HepG2 (cell line): ENCODE measurements around the gene SLC38A3. TPM values are rescaled to one million over a fixed set of nuclear protein-coding genes. Genes with fewer than 3 reads are reported as not detected.

Source experiments
- AGO2 ChIP-seq: fragments of 200-400 bp; formaldehyde crosslinking; optimal IDR thresholded peaks from 2 replicates; pipeline ENCODE3; 2017; ENCODE audit warnings: mild to moderate bottlenecking, low read depth, low read length, moderate library complexity
- DMAP1 ChIP-seq: IDR thresholded peaks from 2 replicates; pipeline ENCODE4 v1.6.1; 2016
- EP300 ChIP-seq, 3 experiments: sonication (generic) in 1 of 3; formaldehyde crosslinking in 1 of 3; IDR thresholded peaks; 2 replicates each; pipeline versions ENCODE4 v1.5.1 to v1.6.1; 2011 to 2020; ENCODE audit warnings: low read depth in 2 of 3, low read length in 2 of 3, borderline replicate concordance in 1 of 3, improper control_type of control experiment in 1 of 3, mild to moderate bottlenecking in 1 of 3, missing genetic modification reagents in 1 of 3, moderate library complexity in 1 of 3
- HMG20A ChIP-seq: IDR thresholded peaks from 2 replicates; pipeline ENCODE4 v1.6.1; 2016; ENCODE audit warnings: borderline replicate concordance
- IKZF4 ChIP-seq: sonication (generic); formaldehyde crosslinking; IDR thresholded peaks from 2 replicates; pipeline ENCODE4 v1.5.1; 2020; ENCODE audit warnings: borderline replicate concordance, mild to moderate bottlenecking, low read depth, missing genetic modification reagents; ENCODE audit errors: not compliant biosample characterization
- JUN ChIP-seq: sonication (generic); formaldehyde crosslinking; IDR thresholded peaks from 2 replicates; pipeline ENCODE4 v1.4.0; 2020; ENCODE audit warnings: mild to moderate bottlenecking, missing genetic modification reagents
- MAZ ChIP-seq, 2 experiments: sonication (generic) in 1 of 2; formaldehyde crosslinking in 1 of 2; IDR thresholded peaks; 2 replicates each; pipeline versions ENCODE4 v1.5.0 to v1.6.1; 2012 to 2020; ENCODE audit warnings: low read depth in 2 of 2, mild to moderate bottlenecking in 2 of 2, borderline replicate concordance in 1 of 2, improper control_type of control experiment in 1 of 2, low read length in 1 of 2, missing genetic modification reagents in 1 of 2, moderate library complexity in 1 of 2
- MTA3 ChIP-seq: sonication (generic); formaldehyde crosslinking; IDR thresholded peaks from 2 replicates; pipeline ENCODE4 v1.4.0; 2020; ENCODE audit warnings: missing genetic modification reagents
- NR2F1 ChIP-seq, 2 experiments: fragments of 450-650 bp in 1 of 2; formaldehyde crosslinking in 1 of 2; IDR thresholded peaks; 2 replicates each; pipeline versions ENCODE4 v1.5.0 to v1.6.1; 2016 to 2020; ENCODE audit warnings: mild to moderate bottlenecking in 1 of 2, missing compliant biosample characterization in 1 of 2, missing genetic modification reagents in 1 of 2, moderate library complexity in 1 of 2
- PHF8 ChIP-seq: sonication (generic); formaldehyde crosslinking; IDR thresholded peaks from 2 replicates; pipeline ENCODE4 v1.5.0; 2020; ENCODE audit warnings: missing genetic modification reagents
- RNF219 ChIP-seq: sonication (generic); formaldehyde crosslinking; IDR thresholded peaks from 2 replicates; pipeline ENCODE4 v1.5.0; 2020; ENCODE audit warnings: mild to moderate bottlenecking, missing genetic modification reagents
- RXRB ChIP-seq: IDR thresholded peaks from 2 replicates; pipeline ENCODE4 v1.6.1; 2016; ENCODE audit warnings: borderline replicate concordance, missing genetic modification reagents, missing compliant biosample characterization
- SKI ChIP-seq: fragments of 450-650 bp; IDR thresholded peaks from one replicate; pipeline ENCODE4 v1.6.1; 2018; ENCODE audit warnings: mild to moderate bottlenecking; ENCODE audit not compliant: partially characterized antibody
- SP2 ChIP-seq: sonication (generic); formaldehyde crosslinking; IDR thresholded peaks from 2 replicates; pipeline ENCODE4 v1.5.1; 2020; ENCODE audit warnings: mild to moderate bottlenecking, missing genetic modification reagents
- TGIF2 ChIP-seq: IDR thresholded peaks from 2 replicates; pipeline ENCODE4 v1.6.1; 2016; ENCODE audit warnings: control low read depth, missing compliant biosample characterization
- THAP11 ChIP-seq: IDR thresholded peaks from 2 replicates; pipeline ENCODE4 v1.6.1; 2016; ENCODE audit warnings: missing biosample characterization, missing genetic modification reagents
- polyA plus RNA-seq, 8 experiments: library from polyadenylated mRNA; depleted of rRNA in 3 of 8; stranded (reverse) in 7 of 8; unstranded in 1 of 8; fragments of >200 nt; fragmentation: Illumina TruSeq in 4 of 8; extraction: Trizol in 4 of 8; gene quantifications; 2 replicates each; pipeline versions ENCODE4 v1.2.1 to v1.2.3, GENCODE V29; 2011 to 2016; ENCODE audit warnings: low read depth in 4 of 8, missing spikeins in 1 of 8, mixed read lengths in 1 of 8; ENCODE audit not compliant: insufficient read depth in 1 of 8
- total RNA-seq, 5 experiments: library from RNA; depleted of rRNA; stranded (reverse); fragments of >200 nt; fragmentation: Illumina TruSeq; extraction: Trizol; gene quantifications; 2 replicates each; pipeline ENCODE4 v1.2.3, GENCODE V29; 2016; ENCODE audit warnings: low read depth in 1 of 5
- TF ChIP-seq, protein P1 (sequence below): sonication (generic); formaldehyde crosslinking; IDR thresholded peaks from 2 replicates; pipeline ENCODE4 v1.4.0; 2020; ENCODE audit warnings: missing genetic modification reagents, borderline replicate concordance
- TF ChIP-seq, protein P2 (sequence below): sonication (generic); formaldehyde crosslinking; IDR thresholded peaks from 2 replicates; pipeline ENCODE4 v1.4.0; 2020; ENCODE audit warnings: missing genetic modification reagents, borderline replicate concordance
- TF ChIP-seq, protein P3 (sequence below): IDR thresholded peaks from 2 replicates; pipeline ENCODE4 v1.6.1; 2016; ENCODE audit warnings: mild to moderate bottlenecking

The SLC38A3 gene
- total and polyA plus RNA-seq, 2 of the 13 experiments (the other 11 are each of a cell fraction or from before 2014, with no cell fraction given), result 29.8 to 164 TPM

GRCh38 chr3:50264383-50264963 is 59.4 kb downstream of the SLC38A3 start (continued):
- TF ChIP-seq EP300 (IDR thresholded peaks at IDR 0.05; ENCODE audit: low read depth in 2 of 2, low read length in 2 of 2) (peak in 1 of 2 experiments; percentile 62; a peak in 3 of 4 replicates), EP300 (CRISPR knock-in tag; IDR thresholded peaks at IDR 0.05; ENCODE audit: borderline replicate concordance) (0 out of 2 replicates have a peak, but pooled peaks have one; percentile 44), SKI (peak; percentile 34), NR2F1 (CRISPR knock-in tag; IDR thresholded peaks at IDR 0.05) (peak in 1 of 2 experiments; percentile 54; a peak in 1 of 4 replicates), HMG20A (CRISPR knock-in tag) (peak; percentile 45; the same call in 1 of the 2 replicates), TGIF2 (CRISPR knock-in tag) (no peak), IKZF4 (no peak), MAZ (IDR thresholded peaks at IDR 0.05; ENCODE audit: borderline replicate concordance, low read depth, low read length) (peak; percentile 99), MAZ (CRISPR knock-in tag; IDR thresholded peaks at IDR 0.05; ENCODE audit: low read depth) (peak; percentile 64; the same call in 1 of the 2 replicates), RXRB (CRISPR knock-in tag) (peak; percentile 60; the same call in 1 of the 2 replicates), AGO2 (peak; percentile 30), THAP11 (CRISPR knock-in tag) (peak; percentile 42; the same call in 1 of the 2 replicates), DMAP1 (CRISPR knock-in tag) (peak; percentile 51; the same call in 1 of the 2 replicates), RNF219 (CRISPR knock-in tag) (no peak), SP2 (CRISPR knock-in tag) (no peak), PHF8 (CRISPR knock-in tag) (peak; percentile 3; the same call in 1 of the 2 replicates), JUN (CRISPR knock-in tag) (peak; percentile 96), MTA3 (no peak)
- TF ChIP-seq, protein P1, sequence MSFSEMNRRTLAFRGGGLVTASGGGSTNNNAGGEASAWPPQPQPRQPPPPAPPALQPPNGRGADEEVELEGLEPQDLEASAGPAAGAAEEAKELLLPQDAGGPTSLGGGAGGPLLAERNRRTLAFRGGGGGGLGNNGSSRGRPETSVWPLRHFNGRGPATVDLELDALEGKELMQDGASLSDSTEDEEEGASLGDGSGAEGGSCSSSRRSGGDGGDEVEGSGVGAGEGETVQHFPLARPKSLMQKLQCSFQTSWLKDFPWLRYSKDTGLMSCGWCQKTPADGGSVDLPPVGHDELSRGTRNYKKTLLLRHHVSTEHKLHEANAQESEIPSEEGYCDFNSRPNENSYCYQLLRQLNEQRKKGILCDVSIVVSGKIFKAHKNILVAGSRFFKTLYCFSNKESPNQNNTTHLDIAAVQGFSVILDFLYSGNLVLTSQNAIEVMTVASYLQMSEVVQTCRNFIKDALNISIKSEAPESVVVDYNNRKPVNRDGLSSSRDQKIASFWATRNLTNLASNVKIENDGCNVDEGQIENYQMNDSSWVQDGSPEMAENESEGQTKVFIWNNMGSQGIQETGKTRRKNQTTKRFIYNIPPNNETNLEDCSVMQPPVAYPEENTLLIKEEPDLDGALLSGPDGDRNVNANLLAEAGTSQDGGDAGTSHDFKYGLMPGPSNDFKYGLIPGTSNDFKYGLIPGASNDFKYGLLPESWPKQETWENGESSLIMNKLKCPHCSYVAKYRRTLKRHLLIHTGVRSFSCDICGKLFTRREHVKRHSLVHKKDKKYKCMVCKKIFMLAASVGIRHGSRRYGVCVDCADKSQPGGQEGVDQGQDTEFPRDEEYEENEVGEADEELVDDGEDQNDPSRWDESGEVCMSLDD (CRISPR knock-in tag), result no peak
- TF ChIP-seq, protein P2, sequence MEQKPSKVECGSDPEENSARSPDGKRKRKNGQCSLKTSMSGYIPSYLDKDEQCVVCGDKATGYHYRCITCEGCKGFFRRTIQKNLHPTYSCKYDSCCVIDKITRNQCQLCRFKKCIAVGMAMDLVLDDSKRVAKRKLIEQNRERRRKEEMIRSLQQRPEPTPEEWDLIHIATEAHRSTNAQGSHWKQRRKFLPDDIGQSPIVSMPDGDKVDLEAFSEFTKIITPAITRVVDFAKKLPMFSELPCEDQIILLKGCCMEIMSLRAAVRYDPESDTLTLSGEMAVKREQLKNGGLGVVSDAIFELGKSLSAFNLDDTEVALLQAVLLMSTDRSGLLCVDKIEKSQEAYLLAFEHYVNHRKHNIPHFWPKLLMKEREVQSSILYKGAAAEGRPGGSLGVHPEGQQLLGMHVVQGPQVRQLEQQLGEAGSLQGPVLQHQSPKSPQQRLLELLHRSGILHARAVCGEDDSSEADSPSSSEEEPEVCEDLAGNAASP (CRISPR knock-in tag), result no peak; the same call in 1 of the 2 replicates
- TF ChIP-seq, protein P3, sequence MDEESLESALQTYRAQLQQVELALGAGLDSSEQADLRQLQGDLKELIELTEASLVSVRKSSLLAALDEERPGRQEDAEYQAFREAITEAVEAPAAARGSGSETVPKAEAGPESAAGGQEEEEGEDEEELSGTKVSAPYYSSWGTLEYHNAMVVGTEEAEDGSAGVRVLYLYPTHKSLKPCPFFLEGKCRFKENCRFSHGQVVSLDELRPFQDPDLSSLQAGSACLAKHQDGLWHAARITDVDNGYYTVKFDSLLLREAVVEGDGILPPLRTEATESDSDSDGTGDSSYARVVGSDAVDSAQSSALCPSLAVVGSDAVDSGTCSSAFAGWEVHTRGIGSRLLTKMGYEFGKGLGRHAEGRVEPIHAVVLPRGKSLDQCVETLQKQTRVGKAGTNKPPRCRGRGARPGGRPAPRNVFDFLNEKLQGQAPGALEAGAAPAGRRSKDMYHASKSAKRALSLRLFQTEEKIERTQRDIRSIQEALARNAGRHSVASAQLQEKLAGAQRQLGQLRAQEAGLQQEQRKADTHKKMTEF, result peak; percentile 62; the same call in 1 of the 2 replicates
